ENCODE results near the gene SERPINA3.
"Not testable (repeated sequence)": the region's sequence is repeated elsewhere in the genome, so short reads cannot be mapped to it uniquely, and the experiment has no call there.

Gene SERPINA3

GRCh38 chr14:94584591-94585280 is 27.5 kb upstream of the SERPINA3 start:
- no peak for DNase-seq (ENCODE audit: low read depth)

- DNase-seq (ENCODE audit: low read depth), result no peak
Observed at GRCh38 chr14:94586635-94587034, 25.6 kb upstream of the SERPINA3 start.

GRCh38 chr14:94588311-94588710 is 23.9 kb upstream of the SERPINA3 start:
- DNase-seq (ENCODE audit: low read depth), result no peak

- DNase-seq (ENCODE audit: low read depth), result no peak
Observed at GRCh38 chr14:94591073-94591472, 21.1 kb upstream of the SERPINA3 start.

GRCh38 chr14:94591871-94592270 is 20.3 kb upstream of the SERPINA3 start:
- DNase-seq (ENCODE audit: low read depth), result no peak

- DNase-seq (ENCODE audit: low read depth), result no peak
Observed at GRCh38 chr14:94592457-94592856, 19.7 kb upstream of the SERPINA3 start.

GRCh38 chr14:94593376-94593748 is 18.8 kb upstream of the SERPINA3 start:
- DNase-seq (ENCODE audit: low read depth), result no peak

GRCh38 chr14:94593749-94594431 is 18.3 kb upstream of the SERPINA3 start:
- DNase-seq (ENCODE audit: low read depth), result no peak

- DNase-seq (ENCODE audit: low read depth), result no peak
Observed at GRCh38 chr14:94594441-94594840, 17.8 kb upstream of the SERPINA3 start.

GRCh38 chr14:94595912-94596311 is 16.3 kb upstream of the SERPINA3 start:
- no peak for DNase-seq (ENCODE audit: low read depth)

GRCh38 chr14:94596361-94596760 is 15.8 kb upstream of the SERPINA3 start:
- no peak for DNase-seq (ENCODE audit: low read depth)

GRCh38 chr14:94597788-94598187 is 14.4 kb upstream of the SERPINA3 start:
- no peak for DNase-seq (ENCODE audit: low read depth)

- no peak for DNase-seq (ENCODE audit: low read depth)
Observed at GRCh38 chr14:94598506-94598815, 13.7 kb upstream of the SERPINA3 start.

- DNase-seq (ENCODE audit: low read depth), result peak; percentile 95
Observed at GRCh38 chr14:94598816-94599655, 13.2 kb upstream of the SERPINA3 start.

- DNase-seq (ENCODE audit: low read depth), result no peak
Observed at GRCh38 chr14:94599656-94600004, 12.6 kb upstream of the SERPINA3 start.

- no peak for DNase-seq (ENCODE audit: low read depth)
Observed at GRCh38 chr14:94600148-94600545, 12.0 kb upstream of the SERPINA3 start.

GRCh38 chr14:94601884-94602391 is 10.3 kb upstream of the SERPINA3 start:
- DNase-seq (ENCODE audit: low read depth), result peak; percentile 67

GRCh38 chr14:94602722-94603121 is 9.5 kb upstream of the SERPINA3 start:
- DNase-seq (ENCODE audit: low read depth), result no peak

GRCh38 chr14:94605361-94605760 is 6.8 kb upstream of the SERPINA3 start:
- DNase-seq (ENCODE audit: low read depth), result no peak

- DNase-seq (ENCODE audit: low read depth), result not testable (repeated sequence)
Observed at GRCh38 chr14:94608966-94609365, 3.2 kb upstream of the SERPINA3 start.

- DNase-seq (ENCODE audit: low read depth), result no peak
Observed at GRCh38 chr14:94611179-94611578, 1.0 kb upstream of the SERPINA3 start.

GRCh38 chr14:94612580-94613554 is 676 bp downstream of the SERPINA3 start:
- no peak for DNase-seq (ENCODE audit: low read depth)

Measured in non-pigmented ciliary epithelial cell (primary cell).